OCI-LY3 (cell line): Measurements from ENCODE around the gene SSTR4.
A peak's percentile ranks its signal among the peaks of the same experiment; 100 is the strongest.

Source experiments
- H2AFZ ChIP-seq: fragments of 200-600, 300-600 bp; shearing (Covaris generic); 2 replicates; pipeline ENCODE4 v1.6.0; 2014; ENCODE audit warnings: antibody characterized with exemption, low read depth, low read length
- H3K27ac ChIP-seq: fragments of 200-600, 300-600 bp; sonication (generic); 2 replicates; pipeline ENCODE4 v1.5.1; 2014; ENCODE audit warnings: mild to moderate bottlenecking, low read length, moderate library complexity, mixed read lengths
- H3K27me3 ChIP-seq: fragments of 200-600, 300-600 bp; sonication (generic); 2 replicates; pipeline ENCODE4 v1.6.1; 2014; ENCODE audit warnings: low read depth, low read length, mixed read lengths
- H3K36me3 ChIP-seq: fragments of 200-600, 300-600 bp; sonication (generic); replicated peaks from 2 replicates; pipeline ENCODE3; 2014; ENCODE audit warnings: low read depth, low read length, mixed read lengths
- H3K4me1 ChIP-seq: fragments of 300-600, 200-600 bp; sonication (generic); 2 replicates; pipeline ENCODE4 v1.6.1; 2014; ENCODE audit warnings: low read length, mixed read lengths
- H3K4me2 ChIP-seq: fragments of 200-600, 300-600 bp; sonication (generic); 2 replicates; pipeline ENCODE4 v1.6.1; 2014; ENCODE audit warnings: low read length, mixed read lengths
- H3K4me3 ChIP-seq: fragments of 300-600, 200-600 bp; sonication (generic); 2 replicates; pipeline ENCODE4 v1.5.1; 2014; ENCODE audit warnings: antibody characterized with exemption, mild to moderate bottlenecking, low read length, moderate library complexity
- H3K79me2 ChIP-seq: fragments of 300-600, 200-600 bp; shearing (Covaris generic); 2 replicates; pipeline ENCODE4 v1.6.1; 2014; ENCODE audit warnings: mild to moderate bottlenecking, low read length, mixed read lengths
- H3K9ac ChIP-seq: fragments of 300-600, 200-600 bp; shearing (Covaris generic); 2 replicates; pipeline ENCODE4 v1.6.0; 2014; ENCODE audit warnings: mild to moderate bottlenecking, low read length, moderate library complexity
- H3K9me3 ChIP-seq: fragments of 200-600, 300-600 bp; shearing (Covaris generic); 2 replicates; pipeline ENCODE4 v1.6.1; 2014; ENCODE audit warnings: low read length, mixed read lengths; ENCODE audit not compliant: insufficient read depth
- H4K20me1 ChIP-seq: fragments of 200-600, 300-600 bp; sonication (generic); 2 replicates; pipeline ENCODE4 v1.6.1; 2016; ENCODE audit warnings: low read length, mixed read lengths; ENCODE audit not compliant: insufficient read depth
- CTCF ChIP-seq: fragments of 200-600, 300-600 bp; sonication (generic); IDR thresholded peaks from 2 replicates; pipeline ENCODE4 v1.5.1; 2014; ENCODE audit warnings: antibody characterized with exemption, low read length, low read depth
- EZH2phosphoT487 ChIP-seq: fragments of 200-600 bp; shearing (Covaris generic); IDR thresholded peaks from 2 replicates; pipeline ENCODE4 v1.6.1; 2018; ENCODE audit warnings: antibody characterized with exemption, mixed run types, low read depth

The SSTR4 gene

GRCh38 chr20:23085436-23086055, 50.4 kb downstream of the SSTR4 start:
- Histone ChIP-seq H3K4me2 (no peak overlapping the region), H3K9me3 (no peaks in the 10 kb centered on the region)

GRCh38 chr20:23086056-23086566, 51.0 kb downstream of the SSTR4 start, which contains the start of gene CD93:
CD93 (minus strand) TSS chr20:23086324; CDS start chr20:23086192, 132 bp downstream.
- TF ChIP-seq EZH2phosphoT487, result no peak
- no peak for TF ChIP-seq CTCF
- H3K27me3 ChIP-seq, result peaks cover 6% of the 10 kb centered on the region

More at GRCh38 chr20:23085436-23086055, 50.4 kb downstream of the SSTR4 start:
- TF ChIP-seq EZH2phosphoT487 (no peak), CTCF (no peak)
- Histone ChIP-seq H3K4me1 (peaks cover 35% of the 10 kb centered on the region), H3K36me3 (no peaks in the 10 kb centered on the region), H3K4me3 (no peak overlapping the region), H3K9ac (no peak overlapping the region), H3K27ac (no peak overlapping the region), H3K27me3 (peaks cover 8% of the 10 kb centered on the region), H4K20me1 (no peaks in the 10 kb centered on the region), H2AFZ (no peak overlapping the region), H3K79me2 (no peaks in the 10 kb centered on the region)

GRCh38 chr20:23086931-23087411, 51.9 kb downstream of the SSTR4 start:
- Histone ChIP-seq H3K79me2 (no peaks in the 10 kb centered on the region), H3K4me3 (peak overlapping the region; percentile 54; the same call in 1 of the 2 replicates), H3K9ac (peak overlapping the region; percentile 50; the same call in 1 of the 2 replicates), H3K36me3 (no peaks in the 10 kb centered on the region), H2AFZ (peak overlapping the region; percentile 76; the same call in 1 of the 2 replicates), H3K4me2 (peak overlapping the region; percentile 68), H3K27ac (no peak overlapping the region), H4K20me1 (no peaks in the 10 kb centered on the region), H3K27me3 (peaks cover 10% of the 10 kb centered on the region), H3K9me3 (no peaks in the 10 kb centered on the region), H3K4me1 (peaks cover 30% of the 10 kb centered on the region)
- TF ChIP-seq EZH2phosphoT487, result no peak

More at GRCh38 chr20:23086056-23086566, 51.0 kb downstream of the SSTR4 start, which contains the start of gene CD93:
- no peaks in the 10 kb centered on the region for H3K79me2 ChIP-seq
- H2AFZ ChIP-seq, result peak within 1 kb of the TSS; percentile 76; the same call in 1 of the 2 replicates
- no peaks in the 10 kb centered on the region for H3K9me3 ChIP-seq
- no peak within 1 kb of the TSS for H3K27ac ChIP-seq
- H3K4me1 ChIP-seq, result peaks cover 35% of the 10 kb centered on the region
- peak within 1 kb of the TSS; percentile 68 for H3K4me2 ChIP-seq
- H3K4me3 ChIP-seq, result peak within 1 kb of the TSS; percentile 54; the same call in 1 of the 2 replicates
- H3K36me3 ChIP-seq, result no peaks in the 10 kb centered on the region
- 0 out of 2 replicates have a peak within 1 kb of the TSS, but pooled peaks have one; percentile 50 for H3K9ac ChIP-seq
- H4K20me1 ChIP-seq, result no peaks in the 10 kb centered on the region

GRCh38 chr20:23087587-23088251, 52.6 kb downstream of the SSTR4 start:
- H3K27ac ChIP-seq, result peak overlapping the region; percentile 14; the same call in 1 of the 2 replicates
- no peaks in the 10 kb centered on the region for H3K36me3 ChIP-seq
- peak overlapping the region; percentile 50 for H3K9ac ChIP-seq
- peak overlapping the region; percentile 68 for H3K4me2 ChIP-seq
- no peaks in the 10 kb centered on the region for H3K9me3 ChIP-seq
- H3K4me1 ChIP-seq, result peaks cover 23% of the 10 kb centered on the region
- H4K20me1 ChIP-seq, result no peaks in the 10 kb centered on the region
- peaks cover 16% of the 10 kb centered on the region for H3K27me3 ChIP-seq
- no peaks in the 10 kb centered on the region for H3K79me2 ChIP-seq
- peak overlapping the region; percentile 54 for H3K4me3 ChIP-seq
- TF ChIP-seq EZH2phosphoT487, result no peak
- peak; percentile 16; the same call in 1 of the 2 replicates for TF ChIP-seq CTCF
- peak overlapping the region; percentile 76 for H2AFZ ChIP-seq
